Nasal cavity respiratory epithelium epithelial cell of viscerocranial mucosa (primary cell): Measurements from ENCODE around the gene TNFRSF9. TPM values are rescaled to one million over a fixed set of nuclear protein-coding genes. Genes with fewer than 3 reads are reported as not detected.

ENCODE experiments used
- total RNA-seq: library from RNA; depleted of rRNA; stranded (reverse); fragments of >200 nt; gene quantifications from 2 replicates; pipeline ENCODE4 v1.2.3, GENCODE V29; 2014

Gene TNFRSF9
- 0.64 and 2.7 TPM in 2 replicates for total RNA-seq

DNA sequence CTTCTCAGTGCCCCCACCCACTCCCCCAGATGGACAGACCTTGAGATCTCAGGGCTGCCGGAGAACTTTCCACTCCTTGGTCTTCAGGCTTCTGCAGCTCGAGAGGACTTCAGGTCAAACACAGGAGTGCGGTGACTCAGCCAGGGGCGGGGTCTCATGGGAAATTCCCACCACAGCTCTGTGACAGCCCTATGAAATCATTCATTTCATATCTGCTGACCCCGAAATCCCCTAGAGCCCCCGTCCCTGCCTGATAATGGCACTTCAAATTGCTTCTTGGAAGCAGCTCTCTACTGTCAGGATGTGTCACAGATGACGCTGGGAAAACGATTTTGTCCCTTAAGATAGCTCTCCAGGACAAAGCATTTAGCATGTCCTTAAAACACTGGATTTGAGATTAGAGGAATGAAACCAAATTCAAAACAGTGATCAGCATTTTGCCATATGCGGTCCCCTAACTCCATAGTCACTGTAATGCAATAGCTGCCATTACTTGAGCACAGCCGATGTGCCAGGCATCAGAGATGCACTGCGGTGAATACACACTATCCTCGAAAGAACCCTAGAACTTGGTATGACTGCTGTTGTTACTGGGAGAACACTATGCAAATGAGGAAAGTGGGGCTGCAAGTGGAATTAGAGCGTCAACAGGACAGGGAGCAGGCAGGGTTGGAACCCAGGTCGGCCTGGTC, at the start of gene TNFRSF9:
Gene TNFRSF9, minus strand, starts transcription at position 95 of the 692 bp plus-strand sequence. CDS start 845 bp downstream, outside the sequence.

DNA sequence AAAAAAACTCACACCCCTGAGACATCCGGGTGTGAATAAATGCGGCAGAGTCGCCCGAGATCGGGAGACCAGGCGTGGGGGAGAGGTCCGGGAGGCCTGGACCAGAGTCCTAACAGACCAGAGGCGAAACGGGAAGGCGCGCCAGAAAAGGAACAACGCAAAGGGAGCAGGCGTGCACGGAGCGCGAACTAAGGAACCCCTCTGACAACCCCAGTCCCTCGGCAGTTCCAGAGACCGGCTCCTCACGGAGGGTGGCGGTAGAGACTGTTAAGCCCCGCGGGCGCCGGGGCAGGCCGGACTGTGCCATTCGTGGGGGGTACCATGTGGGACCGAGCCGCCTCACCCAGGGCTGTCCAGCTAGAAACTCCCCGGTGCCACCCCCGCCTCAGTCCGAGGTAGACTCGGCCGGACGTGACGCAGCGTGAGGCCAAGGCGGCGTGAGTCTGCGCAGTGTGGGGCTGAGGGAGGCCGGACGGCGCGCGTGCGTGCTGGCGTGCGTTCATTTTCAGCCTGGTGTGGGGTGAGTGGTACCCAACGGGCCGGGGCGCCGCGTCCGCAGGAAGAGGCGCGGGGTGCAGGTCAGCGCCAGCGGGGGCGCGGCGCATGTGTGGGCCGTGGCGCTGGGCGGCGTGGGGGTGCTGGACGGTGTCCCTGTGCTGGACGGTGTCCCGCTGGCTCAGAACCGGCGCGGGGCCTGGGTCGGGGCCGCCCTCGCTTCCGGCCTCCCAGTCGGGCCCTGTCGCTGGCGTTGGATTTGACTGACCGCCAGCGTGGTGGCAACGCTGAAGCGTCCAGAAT, 20.8 kb upstream of the TNFRSF9 start, which contains the start of gene PARK7:
Gene PARK7, plus strand, starts transcription at position 496 of the 798 bp plus-strand sequence. CDS start 1,075 bp downstream, outside the sequence.

Other genes with a start within 250 kb of the TNFRSF9 start
- 51.9 and 92.3 TPM in 2 replicates for gene VAMP3, start 169.5 kb downstream of the TNFRSF9 start, total RNA-seq
- 6.5 and 7.7 TPM in 2 replicates for gene PER3, start 156.5 kb downstream of the TNFRSF9 start, total RNA-seq
- 0.21 TPM in 1 of 2 replicates, not detected in the other for gene UTS2, start 87.8 kb downstream of the TNFRSF9 start, total RNA-seq
- gene PARK7, start 20.9 kb upstream of the TNFRSF9 start, total RNA-seq: 189 and 241 TPM in 2 replicates
- gene ERRFI1, start 85.5 kb upstream of the TNFRSF9 start, total RNA-seq: 266 and 296 TPM in 2 replicates